GM18873 (cell line): ENCODE data around the gene MEIG1.
"Not testable (repeated sequence)": the region's sequence is repeated elsewhere in the genome, so short reads cannot be mapped to it uniquely, and the experiment has no call there.

Experiments used
- ATAC-seq: cut with Tn5 transposase; IDR thresholded peaks from one replicate; pipeline ENCODE4 v1.9.1; 2021; ENCODE audit warnings: mild to moderate bottlenecking, moderate library complexity, moderate number of reproducible peaks; ENCODE audit not compliant: unreplicated experiment, low FRiP score

Gene MEIG1

DNA sequence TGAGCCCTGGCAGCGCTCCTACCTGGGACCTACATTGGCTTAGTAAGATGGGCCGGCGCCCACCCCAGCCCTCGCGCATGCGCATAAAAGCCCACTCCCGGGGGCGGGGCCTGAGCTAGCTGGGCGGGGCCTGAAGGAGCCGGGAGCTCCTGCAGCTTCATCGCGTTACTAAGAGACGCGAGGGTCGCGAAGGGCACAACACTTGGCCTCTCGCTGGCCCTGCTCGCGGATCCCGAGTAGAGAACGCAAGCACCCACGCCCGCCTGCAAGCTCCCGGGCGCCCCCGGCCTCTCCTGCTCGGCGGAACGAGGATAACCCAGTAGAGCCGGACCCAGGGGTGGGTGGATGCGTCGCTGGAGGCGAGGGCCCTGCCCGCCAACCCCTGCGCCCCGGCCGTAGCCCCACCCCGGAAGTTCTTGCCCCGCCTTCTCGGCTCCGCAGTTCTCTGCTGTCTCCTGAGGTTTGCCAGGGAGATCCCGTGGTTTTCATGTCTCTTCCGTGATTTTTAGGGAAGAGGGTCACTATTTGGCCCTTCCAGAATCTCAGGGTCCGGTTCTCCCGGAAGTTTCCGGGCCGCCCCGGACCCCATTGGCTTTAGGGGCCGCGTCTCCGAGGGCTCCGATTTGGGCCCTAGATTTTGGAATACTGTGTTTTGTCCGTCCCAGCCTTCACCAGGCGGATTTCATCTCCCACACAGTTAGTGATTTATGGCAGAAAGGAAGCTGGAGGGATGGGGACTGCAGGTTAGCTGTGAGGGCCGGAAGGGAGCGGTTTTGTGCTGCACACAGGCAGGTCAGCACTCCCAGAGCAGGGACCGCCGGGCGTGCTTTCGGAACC, at the start of gene MEIG1:
Gene MEIG1, plus strand, starts transcription at position 168 of the 837 bp plus-strand sequence. CDS start 7,081 bp downstream, outside the sequence.
- peak; percentile 58 for ATAC-seq

DNA sequence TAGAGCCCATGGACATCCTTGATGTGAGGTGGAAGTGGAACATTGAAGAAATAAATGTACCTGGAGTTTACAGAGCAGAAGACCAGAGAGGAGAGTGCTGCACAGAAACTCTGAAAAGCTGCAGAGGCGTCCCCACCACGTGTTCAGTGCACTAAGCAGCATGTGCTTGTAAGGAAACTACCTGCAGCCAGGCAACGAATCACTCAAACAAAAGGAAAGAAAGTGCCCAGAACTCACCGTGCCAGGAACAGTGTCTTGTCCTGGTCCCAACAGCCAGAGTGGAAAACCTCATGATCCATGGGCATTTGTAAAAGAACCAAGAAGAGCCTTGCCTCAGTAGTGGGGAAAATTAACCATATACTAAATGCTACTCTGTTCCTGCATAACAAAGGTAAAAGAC, 48.2 kb upstream of the MEIG1 start:
- no peak for ATAC-seq

- no peak for ATAC-seq
Measured at GRCh38 chr10:14911801-14912200, 47.4 kb upstream of the MEIG1 start.

- no peak for ATAC-seq
Measured at GRCh38 chr10:14916600-14916999, 42.6 kb upstream of the MEIG1 start.

- no peak for ATAC-seq
Measured at GRCh38 chr10:14917827-14918226, 41.4 kb upstream of the MEIG1 start.

GRCh38 chr10:14918964-14919363, 40.2 kb upstream of the MEIG1 start:
- no peak for ATAC-seq

GRCh38 chr10:14924013-14924412, 35.2 kb upstream of the MEIG1 start:
- no peak for ATAC-seq

DNA sequence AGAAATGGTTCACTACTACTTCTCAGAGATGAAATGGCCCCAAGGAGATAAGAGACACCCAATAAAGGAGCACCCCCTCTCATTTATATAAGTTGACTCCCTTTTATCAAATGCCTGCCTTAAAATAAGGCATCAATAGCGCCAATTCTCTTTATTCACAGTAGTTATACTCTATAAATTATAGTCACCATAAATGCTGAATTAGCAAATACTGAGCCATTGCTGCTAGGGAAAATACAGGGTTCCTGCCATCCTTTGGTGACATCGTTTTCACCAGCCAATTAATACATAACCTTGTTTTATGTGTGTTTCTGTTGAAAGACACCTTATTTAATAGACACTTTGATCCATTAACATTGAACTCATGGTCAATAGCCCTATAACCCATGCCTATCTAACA, 33.9 kb upstream of the MEIG1 start:
- no peak for ATAC-seq

DNA sequence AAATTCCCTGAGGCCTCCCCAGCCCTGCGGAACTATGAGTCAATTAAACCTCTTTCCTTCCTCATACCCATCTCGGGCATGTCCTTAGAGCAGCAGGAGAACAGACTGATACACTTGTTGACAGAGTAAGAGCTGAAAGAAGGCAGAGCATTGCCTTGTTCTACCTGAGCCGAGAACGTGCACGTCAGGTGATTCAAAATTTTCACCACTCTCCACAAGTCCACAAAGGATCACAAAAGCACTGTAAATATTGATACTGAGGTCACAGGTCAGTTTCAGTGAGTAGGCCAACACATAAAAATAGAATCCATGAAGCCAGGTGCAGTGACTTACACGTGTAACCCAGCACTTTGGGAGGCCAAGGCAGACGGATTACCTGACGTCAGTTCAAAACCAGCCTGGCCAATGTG, 33.1 kb upstream of the MEIG1 start:
- ATAC-seq = no peak

- ATAC-seq = peak; percentile 92
Measured at GRCh38 chr10:14926722-14927416, 32.3 kb upstream of the MEIG1 start.

DNA sequence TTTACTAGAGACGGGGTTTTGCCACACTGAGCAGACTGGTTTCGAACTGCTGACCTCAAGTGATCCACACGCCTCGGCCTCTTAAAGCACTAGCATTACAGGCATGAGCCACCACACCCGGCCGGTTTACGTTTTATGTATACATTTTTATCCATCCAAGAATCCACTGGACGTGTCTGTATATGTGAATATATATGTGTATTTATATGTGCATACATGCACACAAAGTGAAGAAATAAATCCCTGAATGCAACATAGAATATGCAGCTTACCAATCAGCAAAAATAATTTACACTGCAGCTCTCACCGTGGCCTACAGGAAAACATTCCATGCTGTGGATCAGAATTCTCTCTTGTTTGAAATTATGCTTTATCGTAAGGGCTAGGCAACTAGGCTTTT, 28.6 kb upstream of the MEIG1 start:
- ATAC-seq = no peak

DNA sequence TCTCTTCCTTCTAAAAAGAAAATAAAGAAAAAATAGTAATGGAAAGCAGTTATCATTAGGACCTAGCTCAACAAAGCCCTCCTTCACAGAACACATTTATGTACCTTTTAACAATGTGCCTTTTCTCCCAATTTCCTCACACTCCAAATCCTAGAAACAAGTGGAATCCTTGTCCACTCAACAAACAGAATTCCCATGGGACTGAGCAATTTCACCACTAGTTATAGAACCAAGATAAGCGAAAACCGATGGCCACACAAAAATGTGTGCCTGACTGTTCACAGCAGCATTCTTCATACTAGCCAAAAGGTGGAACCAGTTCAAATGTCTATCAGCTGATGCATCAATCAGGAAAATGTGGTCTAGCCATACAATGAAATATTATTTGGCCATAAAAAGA, 22.6 kb upstream of the MEIG1 start:
- no peak for ATAC-seq

- not testable (repeated sequence) for ATAC-seq
Measured at GRCh38 chr10:14938971-14939370, 20.2 kb upstream of the MEIG1 start.

- ATAC-seq = not testable (repeated sequence)
Measured at GRCh38 chr10:14942147-14942949, 16.8 kb upstream of the MEIG1 start.

- not testable (repeated sequence) for ATAC-seq
Measured at GRCh38 chr10:14942950-14943338, 16.2 kb upstream of the MEIG1 start.

GRCh38 chr10:14945108-14945507, 14.1 kb upstream of the MEIG1 start:
- ATAC-seq = no peak

- ATAC-seq = no peak
Measured at GRCh38 chr10:14947268-14947667, 11.9 kb upstream of the MEIG1 start.

GRCh38 chr10:14949291-14949690, 9.9 kb upstream of the MEIG1 start:
- no peak for ATAC-seq

DNA sequence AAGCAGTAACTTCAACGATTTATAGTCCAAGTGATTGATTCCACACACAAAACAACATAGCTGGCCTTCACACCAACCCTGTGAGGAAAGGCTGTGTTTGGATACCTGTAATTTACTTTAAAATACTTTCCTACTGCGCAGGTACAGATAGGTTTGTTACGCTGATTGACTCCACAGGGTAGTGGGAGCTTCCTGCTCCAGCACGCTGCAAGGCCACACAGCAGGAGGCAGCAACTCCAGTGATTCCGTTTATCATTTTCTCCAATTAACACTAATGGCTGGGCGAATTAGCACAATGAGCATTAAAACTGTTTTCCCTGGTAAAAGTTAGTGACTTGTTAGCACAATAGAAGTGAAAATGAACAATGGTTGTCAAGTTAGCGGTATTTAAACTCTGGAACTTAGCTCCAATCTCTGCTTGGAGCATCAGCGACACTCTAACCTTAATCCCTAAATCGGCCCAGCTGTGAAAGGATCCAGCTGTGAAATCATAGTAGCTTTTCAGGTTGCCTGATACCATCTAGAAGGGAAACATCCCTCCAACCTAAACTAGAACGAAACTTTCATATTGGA, 6.3 kb upstream of the MEIG1 start:
- ATAC-seq = no peak

DNA sequence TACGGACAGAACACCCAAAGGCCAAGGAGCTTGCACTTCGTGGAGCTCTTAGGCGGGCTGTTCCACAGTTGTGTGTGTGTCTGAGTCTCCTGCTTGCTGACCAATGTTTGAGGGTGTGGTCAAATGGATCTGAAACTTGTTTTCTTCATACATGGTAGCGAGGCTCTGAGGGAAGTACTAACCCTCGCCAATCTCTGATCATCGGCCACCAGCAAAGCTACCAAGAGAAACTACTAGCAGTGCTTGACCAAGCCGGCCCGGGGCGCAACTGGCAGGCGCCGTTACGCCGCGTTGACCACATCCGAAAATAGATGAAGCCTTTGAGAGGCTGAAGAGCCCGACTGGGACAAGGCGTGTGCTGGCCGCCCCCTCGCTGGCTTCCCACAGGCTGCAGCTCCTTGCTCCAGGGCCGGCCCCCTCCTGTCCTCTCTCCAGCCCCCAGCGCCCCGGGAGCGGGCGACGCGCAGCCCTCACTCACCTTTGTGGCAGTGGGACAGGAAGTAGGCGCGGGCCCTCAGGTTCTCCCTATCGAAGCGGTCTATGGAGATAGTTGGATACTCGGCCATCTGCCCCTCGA, 5.7 kb upstream of the MEIG1 start:
- ATAC-seq = peak; percentile 29
